ENCODE results near the gene HLA-DRB1.
"Not testable (repeated sequence)": the region's sequence is repeated elsewhere in the genome, so short reads cannot be mapped to it uniquely, and the experiment has no call there.

Gene HLA-DRB1

DNA sequence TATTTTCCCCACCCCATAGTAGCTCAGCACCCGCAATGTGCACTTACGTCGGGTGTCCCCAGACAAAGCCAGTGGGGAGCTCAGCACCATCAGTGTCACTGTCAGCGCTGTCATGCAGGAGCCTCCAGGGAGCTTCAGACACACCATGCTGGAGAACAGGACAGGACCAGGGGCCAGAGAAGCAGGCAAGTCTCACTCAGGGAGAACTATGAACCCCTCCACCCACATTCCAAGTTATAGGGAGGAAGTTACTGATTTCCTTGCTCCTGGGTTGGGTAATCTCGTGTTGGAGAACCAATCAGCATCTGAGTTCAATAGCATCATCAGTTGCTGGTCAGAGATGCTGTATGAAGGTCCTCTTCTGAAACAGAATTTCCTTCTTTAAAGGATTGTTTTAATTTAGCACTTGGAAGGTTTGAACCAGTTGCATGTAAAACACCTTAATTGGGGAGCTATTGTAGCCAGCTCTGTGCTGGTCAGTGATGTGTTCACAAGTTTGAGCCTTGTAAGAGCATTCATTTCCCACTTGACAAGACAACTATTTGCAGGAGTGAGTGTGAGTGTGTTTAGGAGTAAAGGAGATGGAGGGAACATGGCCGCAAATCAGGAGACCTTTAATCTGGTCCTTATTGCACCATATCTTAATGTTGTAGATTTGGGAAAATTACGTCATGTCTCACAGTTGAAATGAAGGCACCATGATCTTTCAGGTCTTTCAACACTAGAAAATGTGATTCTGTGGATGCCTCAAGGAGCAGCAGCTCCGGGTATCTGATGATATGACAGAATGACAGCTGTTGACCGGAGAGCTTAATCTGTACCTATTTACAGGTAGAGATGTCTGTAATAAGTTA lies at the start of gene HLA-DRB1:
HLA-DRB1 (minus strand) TSS at position 253 of the 854 bp plus-strand sequence; CDS start at position 147, 106 bp downstream.
- peak; percentile 20 for DNase-seq

- DNase-seq = no peak
Observed at GRCh38 chr6:32638532-32639219, 49.0 kb upstream of the HLA-DRB1 start.

GRCh38 chr6:32637883-32638282 lies 48.2 kb upstream of the HLA-DRB1 start:
- no peak for DNase-seq

DNA sequence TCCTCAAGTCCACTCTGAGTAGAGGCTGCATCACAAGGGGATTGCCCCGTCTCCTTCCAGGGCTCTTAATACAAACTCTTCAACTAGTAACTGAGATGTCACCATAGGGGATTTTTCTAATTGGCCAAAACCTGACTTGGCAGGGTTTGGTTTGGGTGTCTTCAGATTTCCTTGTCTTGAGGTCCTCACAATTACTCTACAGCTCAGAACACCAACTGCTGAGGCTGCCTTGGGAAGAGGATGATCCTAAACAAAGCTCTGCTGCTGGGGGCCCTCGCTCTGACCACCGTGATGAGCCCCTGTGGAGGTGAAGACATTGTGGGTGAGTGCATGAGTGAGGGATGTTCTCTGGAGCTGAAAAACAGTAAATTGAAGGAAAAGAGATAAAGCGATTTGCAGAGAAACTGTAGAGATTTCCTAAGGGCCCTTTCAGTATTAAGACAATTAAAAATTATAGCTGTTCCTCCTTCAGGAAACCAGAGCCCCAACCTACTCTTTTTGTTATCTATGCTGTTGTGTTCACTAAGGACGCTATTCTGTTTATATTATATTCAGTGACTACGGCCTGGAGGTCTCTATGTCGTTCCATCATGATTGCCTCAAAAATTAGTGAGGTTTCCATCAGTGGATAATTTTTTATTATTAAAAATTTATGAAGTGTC lies 47.7 kb upstream of the HLA-DRB1 start, which contains the start of gene HLA-DQA1:
HLA-DQA1 (plus strand) TSS at position 188 of the 662 bp plus-strand sequence; CDS start at position 241, 53 bp downstream.
- DNase-seq = no peak

DNA sequence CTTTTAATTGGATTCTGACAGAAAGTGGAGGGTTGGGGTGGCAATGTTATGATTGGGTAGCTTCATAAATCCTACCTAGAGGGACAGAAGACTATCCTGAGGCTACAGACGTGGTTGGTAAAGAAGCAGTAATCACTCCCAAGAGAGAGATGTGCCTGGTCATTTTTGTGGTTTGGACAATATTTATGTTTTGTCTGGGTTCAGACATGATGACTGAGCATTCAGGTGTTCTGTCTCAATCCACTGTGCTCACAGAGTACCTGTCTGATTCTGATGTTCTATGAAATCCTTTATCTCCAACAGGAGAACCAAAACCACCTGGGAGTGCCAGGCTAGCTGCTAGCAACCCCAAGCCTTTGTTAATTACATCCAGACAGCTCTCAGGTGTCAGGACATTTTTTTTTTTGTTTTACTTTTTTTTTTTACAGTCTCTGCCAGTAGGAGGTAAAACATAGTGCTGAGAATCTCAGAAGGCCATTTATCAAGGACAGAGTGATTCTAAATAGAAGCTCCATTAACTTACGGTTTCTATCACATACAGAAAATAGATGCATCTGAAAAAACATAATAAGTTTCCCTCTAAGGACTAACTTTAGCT lies 46.0 kb upstream of the HLA-DRB1 start:
- DNase-seq = no peak

GRCh38 chr6:32629793-32630192 lies 40.1 kb upstream of the HLA-DRB1 start:
- DNase-seq = not testable (repeated sequence)

DNA sequence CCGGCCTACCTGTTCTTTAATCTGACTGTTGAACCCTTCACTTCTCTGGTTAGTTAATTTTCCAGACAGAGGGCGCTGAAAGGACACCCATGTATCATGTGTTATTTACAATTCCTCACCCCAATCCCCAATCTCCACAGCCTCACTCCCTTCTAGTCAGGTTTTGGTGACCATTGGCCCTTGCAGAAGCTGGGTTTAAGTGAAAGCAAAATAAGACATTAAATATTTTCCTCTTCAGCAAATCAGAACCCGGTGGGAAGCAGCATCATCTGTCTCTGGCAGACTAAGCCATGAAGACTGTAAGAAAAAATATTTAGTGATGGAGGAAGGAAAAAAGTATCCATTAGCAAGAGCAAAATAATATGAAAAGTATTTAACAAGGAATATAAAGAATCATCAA lies 38.2 kb upstream of the HLA-DRB1 start:
- peak; percentile 33 for DNase-seq

GRCh38 chr6:32627249-32627648 lies 37.6 kb upstream of the HLA-DRB1 start:
- no peak for DNase-seq

DNA sequence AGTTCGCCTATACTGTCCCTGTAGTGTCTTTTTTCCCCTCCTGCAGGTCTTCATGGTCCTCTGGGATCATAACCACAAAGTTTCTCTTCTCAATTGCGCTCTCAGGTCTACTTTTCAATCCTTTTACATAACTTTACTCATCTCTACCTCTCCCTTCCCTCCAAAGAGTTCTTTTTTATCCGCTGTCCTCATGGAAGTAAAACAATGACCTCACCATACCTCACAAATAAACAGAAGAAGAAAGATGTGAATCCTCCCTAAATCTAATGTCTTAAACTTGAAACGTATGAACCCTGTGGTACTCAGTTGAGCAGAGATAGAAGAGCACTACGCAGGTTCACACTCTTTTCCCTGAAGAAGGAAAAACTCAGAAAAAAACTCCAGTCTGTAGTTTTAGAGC lies 35.5 kb upstream of the HLA-DRB1 start:
- DNase-seq = no peak

- no peak for DNase-seq
Observed at GRCh38 chr6:32624565-32624964, 34.9 kb upstream of the HLA-DRB1 start.

DNA sequence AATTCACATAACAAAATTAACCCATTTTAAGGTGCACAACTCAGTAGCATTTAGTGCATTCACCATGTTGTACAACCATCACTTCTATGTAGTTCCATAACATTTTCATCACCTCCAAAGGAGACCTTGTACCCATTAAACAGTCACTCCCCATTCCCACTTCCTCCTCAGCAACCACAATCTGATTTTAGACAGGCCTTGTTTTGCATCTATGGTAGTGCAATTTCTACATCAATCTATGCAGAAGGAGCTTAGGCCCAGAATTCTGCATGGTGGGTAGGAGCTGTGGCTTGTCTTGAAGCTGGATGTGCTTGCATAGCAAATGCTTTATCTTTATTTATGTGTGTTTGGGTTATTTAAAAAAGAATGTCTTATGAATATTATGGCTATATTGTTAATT lies 34.0 kb upstream of the HLA-DRB1 start:
- DNase-seq = no peak

DNA sequence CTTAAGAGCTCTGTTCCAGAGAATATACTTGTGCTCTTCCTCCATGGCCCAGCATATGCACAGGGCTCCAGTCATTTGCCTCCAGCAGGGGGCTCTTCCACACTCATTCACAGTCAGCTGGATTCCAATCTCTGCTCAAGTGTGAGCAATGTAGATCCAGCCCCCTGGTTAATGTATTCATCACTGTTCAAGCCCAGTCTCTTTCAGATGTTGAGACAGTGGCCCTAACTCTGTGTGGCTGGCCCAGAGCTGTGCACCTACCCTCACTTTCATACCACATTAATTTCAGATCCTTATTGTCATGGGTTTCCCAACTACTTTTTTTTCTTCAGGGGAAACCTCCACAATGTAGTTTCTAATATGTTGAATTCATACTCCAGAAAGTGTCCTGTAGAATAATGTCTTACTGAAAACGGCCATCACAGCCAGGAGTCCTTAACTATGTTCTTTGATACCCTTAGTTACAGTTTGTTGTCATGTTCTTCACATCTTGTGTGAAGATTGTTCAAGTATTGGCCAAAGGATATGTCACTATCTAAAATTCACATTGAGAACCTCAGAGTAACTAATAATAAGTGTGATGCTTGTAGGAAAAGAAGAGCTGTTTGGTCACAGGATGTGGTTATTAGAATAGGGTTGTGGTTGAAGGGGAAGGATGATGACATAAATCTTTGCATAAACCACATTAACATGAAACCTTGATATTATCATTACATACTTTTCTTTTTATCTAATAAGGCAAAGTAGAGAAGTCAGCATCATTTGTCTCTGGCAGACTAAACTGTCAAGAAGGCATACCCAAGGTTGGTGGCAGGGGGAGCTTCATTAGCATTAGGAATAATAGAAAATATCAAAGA lies 33.1 kb upstream of the HLA-DRB1 start:
- no peak for DNase-seq

GRCh38 chr6:32621372-32621771 lies 31.7 kb upstream of the HLA-DRB1 start:
- no peak for DNase-seq

DNA sequence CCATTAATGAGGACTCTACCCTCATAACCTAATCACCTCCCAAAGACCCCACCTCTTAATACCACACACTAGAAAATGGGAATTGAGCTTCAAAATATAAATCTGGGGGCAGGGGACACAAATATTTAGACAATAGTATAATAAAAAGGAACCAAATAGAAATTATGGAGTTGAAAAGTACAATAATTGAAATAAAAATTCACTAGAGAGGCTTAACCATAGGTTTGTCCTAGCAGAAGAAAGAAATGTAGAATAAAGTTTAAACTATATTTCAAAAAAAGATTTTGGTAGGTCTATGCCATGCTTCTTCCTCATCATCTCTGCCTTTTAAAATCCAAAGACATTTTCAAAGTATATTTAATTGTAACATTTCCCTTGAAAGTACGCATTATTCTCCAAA lies 28.1 kb upstream of the HLA-DRB1 start:
- DNase-seq = no peak

GRCh38 chr6:32615885-32616532 lies 26.4 kb upstream of the HLA-DRB1 start:
- no peak for DNase-seq

- no peak for DNase-seq
Observed at GRCh38 chr6:32614366-32615081, 24.9 kb upstream of the HLA-DRB1 start.

- DNase-seq = no peak
Observed at GRCh38 chr6:32613475-32613874, 23.8 kb upstream of the HLA-DRB1 start.

DNA sequence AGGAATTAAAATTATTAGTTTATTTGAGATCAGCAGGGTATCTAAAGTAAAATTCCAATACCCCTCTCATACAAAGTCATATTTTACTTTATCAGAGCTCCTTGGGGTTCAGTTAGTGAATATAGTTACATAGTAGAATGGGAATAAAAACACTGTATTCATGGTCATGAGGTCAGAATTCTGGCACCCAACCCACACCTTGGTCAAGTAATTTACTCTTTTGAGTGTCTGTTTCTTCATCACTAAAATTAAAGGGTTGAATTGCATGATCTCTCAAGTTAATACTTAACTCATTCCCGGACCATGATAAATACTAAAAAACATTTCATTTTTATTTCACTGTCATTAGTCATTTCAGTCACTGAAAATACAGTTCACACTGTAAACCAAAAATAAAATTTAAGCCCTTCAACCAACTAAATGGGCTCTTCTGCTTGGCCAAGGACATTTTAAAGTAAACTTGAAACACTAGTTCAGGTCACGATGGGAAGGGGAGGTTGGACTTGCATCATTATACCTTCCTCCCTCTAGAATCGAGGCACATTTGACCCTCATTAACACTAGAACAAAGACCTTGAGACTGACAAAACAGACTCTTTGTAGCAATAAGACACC lies 21.1 kb upstream of the HLA-DRB1 start:
- no peak for DNase-seq

- peak; percentile 68 for DNase-seq
Observed at GRCh38 chr6:32609731-32610640, 20.3 kb upstream of the HLA-DRB1 start.
